GM12891 (cell line): ENCODE data around the gene KLHL7.
"Not testable (repeated sequence)": the region's sequence is repeated elsewhere in the genome, so short reads cannot be mapped to it uniquely, and the experiment has no call there.

Source experiments
- DNase-seq: peaks from one replicate; pipeline ENCODE4 v3.0.0; 2011; ENCODE audit warnings: low spot score; ENCODE audit not compliant: insufficient read length
- FAIRE-seq: peaks from 2 replicates; lab custom pipeline; 2011; peaks lifted over from hg19 to GRCh38; lab: Jason Lieb, UNC
- PAX5 ChIP-seq: IDR thresholded peaks from 2 replicates; pipeline ENCODE4 v1.6.1; 2011; ENCODE audit warnings: low read length, moderate library complexity, mild to moderate bottlenecking; ENCODE audit not compliant: insufficient read depth, severe bottlenecking
- POLR2A ChIP-seq: IDR thresholded peaks from 2 replicates; pipeline ENCODE4 v1.6.1; 2011; ENCODE audit warnings: low read depth, low read length, control low read depth
- POLR2AphosphoS5 ChIP-seq: IDR thresholded peaks from 2 replicates; pipeline ENCODE4 v1.6.1; 2011; ENCODE audit warnings: low read depth, low read length, control low read depth
- POU2F2 ChIP-seq: IDR thresholded peaks from 2 replicates; pipeline ENCODE4 v1.6.1; 2011; ENCODE audit warnings: low read depth, mild to moderate bottlenecking, control low read depth, low read length, moderate library complexity
- SPI1 ChIP-seq: IDR thresholded peaks from 2 replicates; pipeline ENCODE4 v1.6.1; 2011; ENCODE audit warnings: low read depth, low read length, control low read depth
- TAF1 ChIP-seq: IDR thresholded peaks from 2 replicates; pipeline ENCODE4 v1.6.1; 2011; ENCODE audit warnings: low read depth, low read length, control low read depth

The KLHL7 gene

GRCh38 chr7:23196306-23196705, 90.7 kb downstream of the KLHL7 start:
- FAIRE-seq (peak; percentile 43), DNase-seq (no peak)
- TF ChIP-seq PAX5 (no peak), POLR2AphosphoS5 (no peak), POLR2A (no peak)

DNA sequence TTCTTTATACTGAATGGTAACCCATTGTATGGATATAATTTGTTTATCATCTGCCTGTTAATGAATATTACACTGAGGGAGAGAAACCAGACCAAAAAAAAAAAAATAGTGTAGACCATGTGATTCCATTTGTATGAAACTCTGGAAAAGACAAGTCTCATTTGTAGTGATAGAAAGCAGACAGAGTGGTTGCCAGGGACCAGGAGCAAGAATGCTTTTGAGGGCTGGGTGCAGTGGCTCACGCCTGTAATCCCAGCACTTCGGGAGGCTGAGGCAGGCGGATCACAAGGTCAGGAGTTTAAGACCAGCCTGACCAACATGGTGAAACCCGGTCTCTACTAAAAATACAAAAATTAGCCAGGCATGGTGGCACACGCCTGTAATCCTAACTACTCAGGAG, 92.2 kb downstream of the KLHL7 start:
- DNase-seq, FAIRE-seq: not testable (repeated sequence)

DNA sequence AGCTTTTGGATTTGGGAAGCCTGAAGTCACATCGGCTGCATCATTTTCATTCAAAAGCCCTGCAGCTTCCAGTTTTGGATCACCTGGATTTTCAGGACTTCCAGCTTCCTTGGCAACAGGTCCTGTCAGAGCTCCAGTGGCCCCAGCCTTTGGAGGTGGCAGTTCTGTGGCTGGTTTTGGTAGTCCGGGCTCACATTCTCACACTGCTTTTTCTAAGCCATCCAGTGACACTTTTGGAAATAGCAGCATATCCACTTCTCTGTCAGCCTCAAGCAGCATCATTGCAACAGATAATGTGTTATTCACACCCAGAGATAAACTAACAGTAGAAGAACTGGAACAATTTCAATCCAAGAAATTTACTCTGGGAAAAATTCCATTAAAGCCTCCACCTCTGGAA, 94.7 kb downstream of the KLHL7 start:
- FAIRE-seq (no peak), DNase-seq (no peak)
- TF ChIP-seq SPI1: no peak

- no peak for TF ChIP-seq PAX5
- no peak for TF ChIP-seq POU2F2
- no peak for TF ChIP-seq POLR2A
- no peak for TF ChIP-seq SPI1
- no peak for TF ChIP-seq POLR2AphosphoS5
- TF ChIP-seq TAF1: no peak
- no peak for DNase-seq
- no peak for FAIRE-seq
Observed at GRCh38 chr7:23204241-23204640, 98.7 kb downstream of the KLHL7 start.

DNA sequence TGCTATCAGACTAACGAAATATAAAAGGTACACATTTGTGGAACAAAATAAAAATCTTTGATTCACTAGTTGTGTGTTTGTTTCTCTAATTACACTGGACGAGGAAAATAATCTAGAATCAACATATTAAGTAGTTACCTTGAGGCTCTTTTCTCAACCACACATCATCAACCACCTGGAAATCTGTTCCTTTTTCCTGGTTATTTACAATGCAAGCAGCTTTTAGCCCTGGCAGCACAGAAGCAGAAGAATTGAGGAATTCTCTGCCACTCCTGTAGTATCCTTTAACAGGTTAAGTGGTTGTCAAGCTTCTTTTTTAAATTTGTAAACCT, 100.0 kb downstream of the KLHL7 start:
- FAIRE-seq: no peak
- no peak for TF ChIP-seq PAX5
- no peak for TF ChIP-seq POLR2AphosphoS5
- TF ChIP-seq POLR2A: no peak
- no peak for TF ChIP-seq POU2F2
- TF ChIP-seq SPI1: no peak
- no peak for TF ChIP-seq TAF1
- no peak for DNase-seq

DNA sequence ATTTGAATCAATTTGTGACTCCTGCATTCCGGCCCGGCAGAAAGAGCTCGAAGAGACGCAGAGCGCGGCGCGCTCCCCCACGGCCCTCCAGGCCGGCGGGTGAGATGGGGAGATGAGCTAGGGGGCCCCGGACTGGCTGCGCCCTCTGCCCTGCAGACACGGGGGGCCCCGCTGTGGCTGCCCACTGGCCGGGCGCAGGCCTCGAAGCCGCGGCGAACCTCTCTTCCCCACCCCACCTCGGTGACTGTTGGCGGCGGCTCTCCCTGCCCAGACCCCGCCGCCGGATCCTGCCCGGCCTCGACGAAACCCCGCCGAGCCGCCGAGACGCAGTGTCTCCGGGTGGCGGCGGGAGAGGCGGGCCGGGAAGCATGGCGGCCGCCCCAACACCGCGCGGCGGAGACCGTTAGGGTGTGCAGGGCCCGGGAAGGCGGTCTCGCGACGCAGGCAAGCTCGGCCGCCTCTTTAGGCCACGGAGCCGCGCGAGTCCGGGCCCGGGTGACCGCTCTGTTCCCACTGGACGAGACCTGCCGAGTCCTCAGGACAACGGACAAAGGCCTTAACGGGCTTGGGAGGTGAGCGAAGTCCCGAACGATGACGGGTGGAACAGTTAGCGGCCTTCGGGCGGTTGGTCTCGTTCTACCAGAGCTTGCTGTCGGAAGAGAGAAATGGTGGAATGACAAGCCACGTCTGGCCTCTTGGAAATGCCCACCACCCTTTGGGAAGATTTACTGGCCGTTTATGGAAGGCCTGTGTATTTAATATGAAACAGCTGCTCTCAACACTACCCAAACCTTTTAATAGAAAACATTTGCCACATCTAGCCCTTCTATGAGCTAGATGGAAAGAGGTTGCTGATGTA, 100.6 kb downstream of the KLHL7 start:
- FAIRE-seq (no peak), DNase-seq (no peak)
- TF ChIP-seq POLR2AphosphoS5 (no peak), SPI1 (no peak), POU2F2 (no peak), PAX5 (no peak), TAF1 (no peak)

- no peak for FAIRE-seq
- TF ChIP-seq TAF1 (no peak), POLR2AphosphoS5 (no peak), POLR2A (no peak)
- DNase-seq: no peak
Observed at GRCh38 chr7:23207021-23207420, 101.4 kb downstream of the KLHL7 start.

DNA sequence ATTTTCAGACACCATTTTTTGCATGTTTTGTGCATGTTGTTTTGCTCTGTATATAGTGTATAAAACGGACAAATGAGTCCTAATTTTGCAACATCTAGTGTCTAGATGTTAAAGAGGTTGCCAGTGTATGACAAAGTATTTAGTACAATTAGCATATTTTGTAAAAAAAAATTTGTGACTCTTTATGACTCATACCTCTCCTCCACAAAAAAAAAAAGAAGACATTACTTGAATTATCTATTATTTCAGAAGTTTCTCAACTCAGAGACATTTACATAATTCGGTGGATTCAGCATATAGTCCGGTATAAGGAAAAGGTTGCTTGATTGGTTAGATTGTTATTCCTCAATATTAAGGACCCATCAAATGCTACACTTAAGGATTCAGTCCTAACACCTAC, 102.3 kb downstream of the KLHL7 start:
- FAIRE-seq: no peak
- no peak for TF ChIP-seq POLR2AphosphoS5

GRCh38 chr7:23208316-23208715, 102.7 kb downstream of the KLHL7 start:
- TF ChIP-seq PAX5: no peak
- TF ChIP-seq POLR2AphosphoS5: no peak
- no peak for TF ChIP-seq POU2F2
- TF ChIP-seq SPI1: no peak
- TF ChIP-seq TAF1: no peak
- TF ChIP-seq POLR2A: no peak
- no peak for DNase-seq
- FAIRE-seq: no peak

More for the DNA sequence above, 102.3 kb downstream of the KLHL7 start:
- DNase-seq: no peak

DNA sequence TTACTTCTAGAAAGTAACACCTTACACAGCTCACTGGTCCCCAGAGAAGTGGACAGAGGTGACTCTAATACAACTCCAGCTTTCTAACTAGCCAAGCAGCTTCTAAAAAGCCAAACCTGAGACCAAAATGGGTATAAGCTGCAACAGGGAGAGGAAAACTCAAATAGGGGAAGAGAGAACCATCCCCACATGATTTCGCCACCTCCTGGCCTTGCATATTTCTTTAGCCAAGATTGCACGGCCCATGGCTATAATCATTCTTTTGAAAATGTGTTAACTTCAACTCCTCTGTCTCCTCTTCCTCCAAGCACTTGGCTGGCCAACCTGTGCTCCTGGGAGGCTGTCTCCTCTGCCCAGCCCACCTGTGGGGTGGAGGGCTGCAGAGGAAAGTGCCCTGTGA, 104.9 kb downstream of the KLHL7 start:
- DNase-seq: no peak
- FAIRE-seq: no peak
- no peak for TF ChIP-seq TAF1
- no peak for TF ChIP-seq POU2F2
- TF ChIP-seq POLR2A: no peak
- no peak for TF ChIP-seq SPI1
- no peak for TF ChIP-seq PAX5
- TF ChIP-seq POLR2AphosphoS5: no peak

DNA sequence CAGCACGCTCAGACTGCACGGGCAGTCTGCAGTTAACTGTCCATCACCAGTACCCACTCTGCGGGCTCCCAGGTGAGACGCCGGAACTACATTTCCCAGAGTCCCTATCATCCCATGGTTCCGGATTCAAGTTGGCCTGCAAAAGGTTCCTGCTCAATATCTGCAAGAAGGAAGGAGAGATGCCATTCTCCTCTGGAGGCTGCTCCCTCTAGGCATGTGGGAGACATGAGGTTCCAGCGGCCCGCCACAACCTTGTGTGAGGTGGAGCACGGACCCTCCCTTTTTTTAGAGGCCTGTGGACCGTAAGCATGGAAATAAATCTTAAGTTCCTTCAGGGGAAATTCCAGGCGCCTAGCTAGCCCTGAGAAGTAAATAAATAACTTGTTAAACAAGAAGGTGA, 106.0 kb downstream of the KLHL7 start:
- no peak for FAIRE-seq
- DNase-seq: no peak
- TF ChIP-seq TAF1: no peak
- no peak for TF ChIP-seq SPI1
